ENCODE data around the gene SBF2.
"Not testable (repeated sequence)": the region's sequence is repeated elsewhere in the genome, so short reads cannot be mapped to it uniquely, and the experiment has no call there.

The SBF2 gene

DNA sequence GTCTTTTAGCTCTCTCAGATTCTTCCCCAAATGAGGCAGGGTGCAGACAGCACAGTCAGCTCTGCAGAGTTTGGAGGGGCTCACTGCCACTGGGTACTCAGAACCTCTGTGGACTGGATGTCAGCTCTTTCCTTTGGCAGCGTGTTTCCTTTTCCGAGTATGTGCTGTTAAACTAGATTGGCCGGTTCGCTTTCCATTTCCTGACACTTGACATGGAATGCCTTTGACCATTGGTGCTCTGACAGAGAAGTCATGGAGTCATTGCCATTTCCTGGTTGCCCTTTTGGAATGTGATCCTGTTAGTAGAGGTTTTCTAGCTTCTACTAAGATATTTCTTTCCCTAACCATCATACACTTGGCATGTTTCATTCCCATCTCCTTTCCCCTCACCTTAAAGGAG lies 543.5 kb downstream of the SBF2 start:
- TF ChIP-seq, protein P1, sequence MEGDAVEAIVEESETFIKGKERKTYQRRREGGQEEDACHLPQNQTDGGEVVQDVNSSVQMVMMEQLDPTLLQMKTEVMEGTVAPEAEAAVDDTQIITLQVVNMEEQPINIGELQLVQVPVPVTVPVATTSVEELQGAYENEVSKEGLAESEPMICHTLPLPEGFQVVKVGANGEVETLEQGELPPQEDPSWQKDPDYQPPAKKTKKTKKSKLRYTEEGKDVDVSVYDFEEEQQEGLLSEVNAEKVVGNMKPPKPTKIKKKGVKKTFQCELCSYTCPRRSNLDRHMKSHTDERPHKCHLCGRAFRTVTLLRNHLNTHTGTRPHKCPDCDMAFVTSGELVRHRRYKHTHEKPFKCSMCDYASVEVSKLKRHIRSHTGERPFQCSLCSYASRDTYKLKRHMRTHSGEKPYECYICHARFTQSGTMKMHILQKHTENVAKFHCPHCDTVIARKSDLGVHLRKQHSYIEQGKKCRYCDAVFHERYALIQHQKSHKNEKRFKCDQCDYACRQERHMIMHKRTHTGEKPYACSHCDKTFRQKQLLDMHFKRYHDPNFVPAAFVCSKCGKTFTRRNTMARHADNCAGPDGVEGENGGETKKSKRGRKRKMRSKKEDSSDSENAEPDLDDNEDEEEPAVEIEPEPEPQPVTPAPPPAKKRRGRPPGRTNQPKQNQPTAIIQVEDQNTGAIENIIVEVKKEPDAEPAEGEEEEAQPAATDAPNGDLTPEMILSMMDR (conservative IDR thresholded peaks at IDR 0.05): no peak
- H3K27ac ChIP-seq: peak overlapping the region; percentile 37

DNA sequence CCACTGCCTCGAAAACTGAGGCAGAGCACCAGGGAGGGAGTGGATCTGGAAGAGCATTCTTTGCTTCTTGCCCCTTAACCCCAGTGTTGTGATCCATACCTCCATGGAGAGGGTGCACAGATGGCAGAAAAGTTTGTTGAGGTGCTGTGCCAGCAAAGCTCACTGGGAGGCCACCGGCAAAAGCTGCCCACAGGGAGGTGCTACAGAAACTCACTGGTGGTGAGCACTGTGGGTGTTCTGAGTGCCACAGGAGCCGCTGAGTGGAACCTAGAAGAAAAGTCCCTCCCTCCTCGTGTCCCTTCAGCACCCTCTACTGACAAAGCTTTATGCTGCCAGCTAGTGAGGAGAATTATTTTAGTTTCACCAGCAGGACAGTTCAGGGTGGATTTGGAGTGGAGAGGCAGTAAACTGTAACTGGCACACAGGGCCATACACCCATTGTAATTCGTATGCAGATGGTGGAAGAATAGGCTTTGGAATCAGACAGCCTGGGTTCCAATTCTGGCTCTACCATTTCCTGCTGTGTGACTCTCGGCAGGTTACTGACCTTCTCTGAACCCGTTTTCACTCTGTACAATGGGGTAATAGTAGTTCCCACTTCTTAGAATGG lies 545.6 kb downstream of the SBF2 start:
- TF ChIP-seq, protein P1 (conservative IDR thresholded peaks at IDR 0.05): peak; percentile 89
- no peak overlapping the region for H3K27ac ChIP-seq

DNA sequence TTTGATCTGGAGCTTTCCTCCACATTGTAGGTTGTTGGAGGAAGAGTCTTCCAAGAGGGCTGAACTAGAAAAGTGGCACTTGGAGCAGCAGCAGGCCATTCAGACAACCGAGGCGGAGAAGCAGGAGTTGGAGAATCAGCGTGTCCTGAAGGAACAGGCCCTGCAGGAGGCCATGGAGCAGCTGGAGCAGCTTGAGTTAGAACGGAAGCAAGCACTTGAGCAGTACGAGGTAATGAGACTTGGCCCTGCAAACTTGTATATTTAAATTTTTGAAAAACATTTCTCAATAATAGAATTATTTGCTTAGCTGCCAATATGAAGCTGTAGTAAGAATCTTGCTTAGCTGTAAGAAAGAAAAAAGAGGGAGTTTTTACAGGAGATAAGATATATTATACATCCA lies 546.2 kb downstream of the SBF2 start:
- H3K27ac ChIP-seq: no peak overlapping the region
- TF ChIP-seq, protein P1 (conservative IDR thresholded peaks at IDR 0.05): no peak

DNA sequence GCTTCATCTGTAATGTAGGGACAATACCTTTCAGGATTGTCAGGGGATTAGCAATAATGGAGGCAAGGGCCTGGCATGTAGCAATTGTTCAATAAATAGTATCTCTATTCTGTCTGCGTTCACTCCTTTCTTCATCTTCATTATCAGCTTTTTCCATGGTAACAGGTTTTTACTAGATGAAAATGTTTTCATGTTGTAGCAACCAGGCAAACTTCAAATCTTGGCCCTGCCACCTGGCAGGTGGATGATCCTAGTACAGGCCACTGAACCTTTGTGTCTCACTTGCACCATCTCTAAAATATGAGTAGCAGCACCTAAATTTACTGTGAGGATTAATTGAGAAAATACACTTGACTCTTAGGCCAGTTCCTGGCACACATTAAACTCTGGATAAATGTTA lies 546.8 kb downstream of the SBF2 start:
- TF ChIP-seq, protein P1 (conservative IDR thresholded peaks at IDR 0.05): no peak
- no peak overlapping the region for H3K27ac ChIP-seq

DNA sequence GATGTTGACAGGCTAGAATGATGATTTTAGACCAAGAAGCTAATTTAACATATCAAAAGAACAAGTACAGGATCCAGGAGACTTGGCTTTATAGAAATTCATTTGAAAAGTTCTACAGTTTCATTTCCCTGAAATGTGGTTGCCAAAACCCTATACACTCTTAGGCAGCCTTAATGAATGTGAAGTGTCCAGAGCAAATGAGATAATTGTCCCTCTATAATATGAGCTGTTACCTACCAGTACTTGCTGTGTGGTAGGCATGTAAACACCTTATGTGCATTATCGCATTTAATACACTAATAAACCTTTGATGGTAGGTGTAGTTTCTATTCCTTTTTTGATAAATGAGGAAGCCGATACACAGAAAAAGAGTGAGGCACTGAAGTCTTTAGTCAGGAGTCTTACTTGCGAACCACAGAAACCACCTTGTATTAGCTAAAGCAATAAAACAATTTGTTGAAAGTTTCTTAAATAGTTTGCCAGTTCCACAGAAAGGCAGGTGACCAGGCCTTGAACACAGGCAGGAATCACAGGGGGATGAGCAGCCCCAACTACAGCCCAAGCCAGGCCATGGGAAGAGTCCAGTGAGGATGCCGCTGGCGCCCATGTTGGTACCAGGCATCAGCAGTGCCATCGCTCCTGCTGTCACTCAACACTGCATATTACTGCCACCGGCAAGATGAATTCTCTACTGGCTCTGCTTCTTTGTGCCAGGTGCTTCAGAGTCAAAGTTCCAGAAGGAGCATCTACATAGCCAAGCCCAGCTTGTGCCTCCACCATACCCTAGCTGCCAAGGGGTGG lies 548.4 kb downstream of the SBF2 start:
- no peak overlapping the region for H3K27ac ChIP-seq
- TF ChIP-seq, protein P1 (conservative IDR thresholded peaks at IDR 0.05): no peak

DNA sequence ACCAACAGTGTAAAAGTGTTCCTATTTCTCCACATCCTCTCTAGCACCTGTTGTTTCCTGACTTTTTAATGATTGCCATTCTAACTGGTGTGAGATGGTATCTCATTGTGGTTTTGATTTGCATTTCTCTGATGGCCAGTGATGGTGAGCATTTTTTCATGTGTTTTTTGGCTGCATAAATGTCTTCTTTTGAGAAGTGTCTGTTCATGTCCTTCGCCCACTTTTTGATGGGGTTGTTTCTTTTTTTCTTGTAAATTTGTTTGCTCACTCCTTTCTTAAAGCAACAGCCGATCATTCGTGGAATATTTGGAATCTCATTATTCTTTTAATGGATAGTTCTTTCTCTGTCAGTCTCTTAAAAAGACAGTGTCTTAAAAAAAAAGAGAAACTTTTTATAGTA lies 550.5 kb downstream of the SBF2 start:
- H3K27ac ChIP-seq: not testable (repeated sequence)

DNA sequence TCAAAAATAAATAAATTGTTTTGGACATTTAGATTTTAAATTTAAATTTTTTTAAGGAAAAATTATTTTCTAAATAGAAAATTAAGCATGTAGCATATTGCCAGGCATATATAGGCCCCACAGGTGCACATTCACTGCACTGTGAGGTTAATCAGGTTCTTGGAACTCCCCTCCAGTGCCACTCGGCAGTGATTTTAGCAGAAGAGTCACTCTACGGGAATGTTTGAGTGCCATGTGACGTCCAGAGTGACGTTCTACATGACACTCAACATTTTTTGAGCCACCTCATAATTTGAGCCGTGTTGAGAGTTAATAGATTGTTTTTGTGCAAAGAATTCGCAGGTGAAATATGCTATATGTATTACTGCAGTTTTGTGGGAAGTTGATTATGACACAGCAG lies 552.8 kb downstream of the SBF2 start:
- TF ChIP-seq, protein P1 (conservative IDR thresholded peaks at IDR 0.05): no peak
- H3K27ac ChIP-seq: peak overlapping the region; percentile 66
